Keratinocyte (primary cell): ENCODE results near the gene PAGE2B. TPM values are rescaled to one million over a fixed set of nuclear protein-coding genes. Genes with fewer than 3 reads are reported as not detected.

Experiments used
- DNase-seq: peaks from one replicate; pipeline ENCODE4 v3.0.0-alpha.2; 2011; ENCODE audit warnings: low read depth, missing footprints, low spot score
- FAIRE-seq: peaks from 2 replicates; lab custom pipeline; 2011; peaks lifted over from hg19 to GRCh38; lab: Jason Lieb, UNC
- H2AFZ ChIP-seq: 2 replicates; pipeline ENCODE4 v1.6.0; 2012; ENCODE audit warnings: low read length, control low read depth, inconsistent platforms; ENCODE audit not compliant: control insufficient read depth
- H3K27ac ChIP-seq: 2 replicates; pipeline ENCODE4 v1.5.1; 2011; ENCODE audit warnings: low read length; ENCODE audit not compliant: control insufficient read depth, insufficient read depth
- H3K27me3 ChIP-seq: 3 replicates; pipeline ENCODE4 v1.6.0; 2011; ENCODE audit warnings: low read length; ENCODE audit not compliant: control insufficient read depth, insufficient read depth; ENCODE audit errors: extremely low read depth
- H3K36me3 ChIP-seq, 2 experiments: 2 replicates in 1 of 2; 3 replicates in 1 of 2; pipeline ENCODE4 v1.5.1; 2011; ENCODE audit warnings: low read length in 2 of 2, mild to moderate bottlenecking in 1 of 2; ENCODE audit not compliant: control insufficient read depth in 2 of 2, insufficient read depth in 2 of 2; ENCODE audit errors: extremely low read depth in 1 of 2
- H3K4me1 ChIP-seq: 3 replicates; pipeline ENCODE4 v1.5.1; 2011; ENCODE audit warnings: low read length; ENCODE audit not compliant: control insufficient read depth, insufficient read depth; ENCODE audit errors: extremely low read depth
- H3K4me2 ChIP-seq: 3 replicates; pipeline ENCODE4 v1.6.0; 2011; ENCODE audit warnings: low read depth, low read length; ENCODE audit not compliant: control insufficient read depth, insufficient read depth; ENCODE audit errors: extremely low read depth
- H3K4me3 ChIP-seq, 3 experiments: fragments of 200-600 bp in 1 of 3; sonication (generic) in 1 of 3; 2 replicates in 2 of 3; 3 replicates in 1 of 3; pipeline ENCODE4 v1.5.1; 2011 to 2016; ENCODE audit warnings: low read length in 3 of 3, mild to moderate bottlenecking in 3 of 3, control low read depth in 2 of 3, inconsistent platforms in 1 of 3, low read depth in 1 of 3, mixed read lengths in 1 of 3, mixed run types in 1 of 3, moderate library complexity in 1 of 3; ENCODE audit not compliant: control insufficient read depth in 2 of 3, insufficient read depth in 2 of 3; ENCODE audit errors: extremely low read depth in 1 of 3
- H3K79me2 ChIP-seq: 2 replicates; pipeline ENCODE4 v1.6.0; 2012; ENCODE audit warnings: low read length; ENCODE audit not compliant: control insufficient read depth, insufficient read depth
- H3K9ac ChIP-seq: 3 replicates; pipeline ENCODE4 v1.6.0; 2011; ENCODE audit warnings: low read length; ENCODE audit not compliant: control insufficient read depth, insufficient read depth; ENCODE audit errors: extremely low read depth
- H3K9me1 ChIP-seq: 3 replicates; pipeline ENCODE4 v1.6.0; 2011; ENCODE audit warnings: low read length; ENCODE audit not compliant: control insufficient read depth, insufficient read depth; ENCODE audit errors: extremely low read depth
- H3K9me3 ChIP-seq: 2 replicates; pipeline ENCODE4 v1.5.1; 2012; ENCODE audit warnings: low read depth, low read length; ENCODE audit not compliant: control insufficient read depth
- H4K20me1 ChIP-seq: 3 replicates; pipeline ENCODE4 v1.6.0; 2011; ENCODE audit warnings: low read length; ENCODE audit not compliant: control insufficient read depth, insufficient read depth; ENCODE audit errors: extremely low read depth
- EZH2 ChIP-seq: IDR thresholded peaks from one replicate; pipeline ENCODE4 v1.6.1; 2012; ENCODE audit warnings: inconsistent platforms, mild to moderate bottlenecking, low read length, moderate library complexity
- dilution Hi-C: fragments of 300-500 bp; cut with MboI; formaldehyde crosslinking; loops from one replicate; pipeline ENCODE4 v1.7.0; 2020; ENCODE audit warnings: low sequenced_read_pairs; ENCODE audit not compliant: extremely low pct_ligation_motif_present
- polyA plus RNA-seq, 5 experiments: library from polyadenylated mRNA; depleted of rRNA in 3 of 5; stranded (reverse) in 3 of 5; stranded (forward) in 1 of 5; unstranded in 1 of 5; fragments of >200 nt; gene quantifications; 1 replicate in 1 of 5; 2 replicates in 3 of 5; 3 replicates in 1 of 5; pipeline versions ENCODE4 v1.2.1 to v1.2.3, GENCODE V29; 2011 to 2012; ENCODE audit warnings: missing spikeins in 2 of 5, low read depth in 1 of 5, low replicate concordance in 1 of 5
- TF ChIP-seq, protein P1 (sequence below), 3 experiments: IDR thresholded peaks in 1 of 3; conservative IDR thresholded peaks in 1 of 3; optimal IDR thresholded peaks in 1 of 3; 2 replicates in 2 of 3; 3 replicates in 1 of 3; pipeline versions ENCODE3 to v1.5.1; 2011; ENCODE audit warnings: low read length in 3 of 3, mild to moderate bottlenecking in 3 of 3, moderate library complexity in 2 of 3, control low read depth in 1 of 3, inconsistent platforms in 1 of 3; ENCODE audit not compliant: insufficient read depth in 2 of 3; ENCODE audit errors: extremely low read depth in 1 of 3

PAGE2B gene
- polyA plus RNA-seq, 1 donor (not counting 4 experiments of a cell fraction or from before 2014, with no cell fraction given) = not detected

GRCh38 chrX:55102754-55103153 lies 27.9 kb downstream of the PAGE2B start:
- Histone ChIP-seq H4K20me1 (no peaks in the 10 kb centered on the region), H3K27me3 (no peaks in the 10 kb centered on the region), H3K79me2 (no peaks in the 10 kb centered on the region), H3K27ac (no peak overlapping the region), H3K36me3 (no peaks in the 10 kb centered on the region), H3K4me1 (no peaks in the 10 kb centered on the region), H2AFZ (no peak overlapping the region), H3K9me3 (no peaks in the 10 kb centered on the region), H3K4me2 (no peak overlapping the region), H3K4me3 (no peak overlapping the region), H3K9me1 (no peaks in the 10 kb centered on the region), H3K9ac (no peak overlapping the region)
- no peak for DNase-seq
- no peak for FAIRE-seq
- TF ChIP-seq, protein P1, sequence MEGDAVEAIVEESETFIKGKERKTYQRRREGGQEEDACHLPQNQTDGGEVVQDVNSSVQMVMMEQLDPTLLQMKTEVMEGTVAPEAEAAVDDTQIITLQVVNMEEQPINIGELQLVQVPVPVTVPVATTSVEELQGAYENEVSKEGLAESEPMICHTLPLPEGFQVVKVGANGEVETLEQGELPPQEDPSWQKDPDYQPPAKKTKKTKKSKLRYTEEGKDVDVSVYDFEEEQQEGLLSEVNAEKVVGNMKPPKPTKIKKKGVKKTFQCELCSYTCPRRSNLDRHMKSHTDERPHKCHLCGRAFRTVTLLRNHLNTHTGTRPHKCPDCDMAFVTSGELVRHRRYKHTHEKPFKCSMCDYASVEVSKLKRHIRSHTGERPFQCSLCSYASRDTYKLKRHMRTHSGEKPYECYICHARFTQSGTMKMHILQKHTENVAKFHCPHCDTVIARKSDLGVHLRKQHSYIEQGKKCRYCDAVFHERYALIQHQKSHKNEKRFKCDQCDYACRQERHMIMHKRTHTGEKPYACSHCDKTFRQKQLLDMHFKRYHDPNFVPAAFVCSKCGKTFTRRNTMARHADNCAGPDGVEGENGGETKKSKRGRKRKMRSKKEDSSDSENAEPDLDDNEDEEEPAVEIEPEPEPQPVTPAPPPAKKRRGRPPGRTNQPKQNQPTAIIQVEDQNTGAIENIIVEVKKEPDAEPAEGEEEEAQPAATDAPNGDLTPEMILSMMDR (optimal IDR thresholded peaks at IDR 0.05 in 1 of 3, IDR thresholded peaks at IDR 0.05 in 1 of 3, conservative IDR thresholded peaks at IDR 0.05 in 1 of 3; ENCODE audit: extremely low read depth in 1 of 3, insufficient read depth in 2 of 3, low read length in 3 of 3) = no peak
- TF ChIP-seq EZH2 = no peak
- dilution Hi-C loops = no loop called here

GRCh38 chrX:55107262-55107661 lies 32.4 kb downstream of the PAGE2B start:
- TF ChIP-seq, protein P1 (optimal IDR thresholded peaks at IDR 0.05 in 1 of 3, IDR thresholded peaks at IDR 0.05 in 1 of 3, conservative IDR thresholded peaks at IDR 0.05 in 1 of 3; ENCODE audit: extremely low read depth in 1 of 3, insufficient read depth in 2 of 3, low read length in 3 of 3) = no peak
- no peak for TF ChIP-seq EZH2
- Histone ChIP-seq H3K27me3 (no peaks in the 10 kb centered on the region), H4K20me1 (no peaks in the 10 kb centered on the region), H3K9me3 (no peaks in the 10 kb centered on the region), H2AFZ (no peak overlapping the region), H3K4me2 (no peak overlapping the region), H3K79me2 (no peaks in the 10 kb centered on the region), H3K4me1 (peaks cover 2% of the 10 kb centered on the region), H3K27ac (no peak overlapping the region), H3K9me1 (no peaks in the 10 kb centered on the region), H3K4me3 (no peak overlapping the region), H3K9ac (no peak overlapping the region), H3K36me3 (no peaks in the 10 kb centered on the region)
- FAIRE-seq (no peak), DNase-seq (no peak)
- dilution Hi-C loops = no loop called here
